Activated naive CD8-positive, alpha-beta T cell treated with anti-CD3 and anti-CD28 coated beads, Interleukin-2, amount 10 ng/mL, durations not matched to agents 7 days and 5 days (primary cell): ENCODE results near the gene GHRL. TPM values are rescaled to one million over a fixed set of nuclear protein-coding genes. Genes with fewer than 3 reads are reported as not detected.

Experiments
- ATAC-seq: fragments of 150-1000 bp; cut with Tn5 transposase; one replicate; pipeline ENCODE4 v1.10.0; 2021; ENCODE audit warnings: low read depth, moderate library complexity
- POLR2A ChIA-PET: fragments of 350-600 bp; sonication (Branson Sonifier 250); formaldehyde crosslinking; loops from one replicate; lab custom pipeline; 2021; ENCODE audit warnings: antibody characterized with exemption; lab: Charles Lee
- DNase-seq: peaks from one replicate; pipeline ENCODE4 v3.0.0; 2021
- H3K27ac Mint-ChIP-seq: one replicate; pipeline ENCODE4 v1.8.0; 2022; ENCODE audit warnings: mild to moderate bottlenecking, mixed read lengths
- H3K27me3 Mint-ChIP-seq: one replicate; pipeline ENCODE4 v1.8.0; 2022; ENCODE audit warnings: mild to moderate bottlenecking, moderate library complexity, mixed read lengths
- H3K36me3 Mint-ChIP-seq: one replicate; pipeline ENCODE4 v1.8.0; 2021; ENCODE audit warnings: mild to moderate bottlenecking, mixed read lengths
- H3K4me1 Mint-ChIP-seq: one replicate; pipeline ENCODE4 v1.8.0; 2021; ENCODE audit warnings: mixed read lengths
- H3K4me3 Mint-ChIP-seq: one replicate; pipeline ENCODE4 v1.8.0; 2022; ENCODE audit warnings: mild to moderate bottlenecking, moderate library complexity, mixed read lengths
- H3K9me3 Mint-ChIP-seq: one replicate; pipeline ENCODE4 v1.8.0; 2021; ENCODE audit warnings: mixed read lengths
- total RNA-seq, 2 experiments: library from RNA; stranded (reverse); gene quantifications; one replicate each; pipeline ENCODE4 v1.2.3, GENCODE V29; 2021

GHRL gene
- total RNA-seq, 2 experiments from 2014 or later = 0.53 to 0.94 TPM

GRCh38 chr3:10334042-10334441 is 41.3 kb upstream of the GHRL start:
- peaks cover 42% of the 10 kb centered on the region for H3K4me1 Mint-ChIP-seq
- no peaks in the 10 kb centered on the region for H3K9me3 Mint-ChIP-seq
- H3K36me3 Mint-ChIP-seq = no peaks in the 10 kb centered on the region
- POLR2A ChIA-PET = interaction anchor here (1.5 kb wide), 1 partner anchor 13 kb away, joined by 4 read pairs; the partner anchor contains the start of gene SEC13
- no peak for DNase-seq
- H3K27me3 Mint-ChIP-seq = peaks cover 13% of the 10 kb centered on the region
- no peak for ATAC-seq
- H3K27ac Mint-ChIP-seq = no peak overlapping the region
- H3K4me3 Mint-ChIP-seq = no peak overlapping the region

GRCh38 chr3:10333349-10333650 is 40.6 kb upstream of the GHRL start:
- Mint-ChIP-seq H3K27me3 (peaks cover 21% of the 10 kb centered on the region), H3K27ac (peak overlapping the region; percentile 68), H3K9me3 (no peaks in the 10 kb centered on the region), H3K36me3 (no peaks in the 10 kb centered on the region), H3K4me3 (no peak overlapping the region), H3K4me1 (peaks cover 37% of the 10 kb centered on the region)
- POLR2A ChIA-PET = no interaction called here
- peak; percentile 28 for ATAC-seq
- DNase-seq = no peak

GRCh38 chr3:10332481-10333348 is 40.0 kb upstream of the GHRL start:
- Mint-ChIP-seq H3K4me1 (peaks cover 35% of the 10 kb centered on the region), H3K9me3 (no peaks in the 10 kb centered on the region), H3K4me3 (peak overlapping the region; percentile 13), H3K27ac (peak overlapping the region; percentile 68), H3K36me3 (no peaks in the 10 kb centered on the region), H3K27me3 (peaks cover 25% of the 10 kb centered on the region)
- ATAC-seq = peak; percentile 64
- no peak for DNase-seq
- POLR2A ChIA-PET = no interaction called here

GRCh38 chr3:10331320-10331719 is 38.6 kb upstream of the GHRL start:
- Mint-ChIP-seq H3K27ac (no peak overlapping the region), H3K9me3 (no peaks in the 10 kb centered on the region), H3K36me3 (no peaks in the 10 kb centered on the region), H3K4me3 (no peak overlapping the region), H3K27me3 (peaks cover 33% of the 10 kb centered on the region), H3K4me1 (peaks cover 35% of the 10 kb centered on the region)
- ATAC-seq (no peak), DNase-seq (no peak)
- POLR2A ChIA-PET = no interaction called here

- Mint-ChIP-seq H3K4me1 (peaks cover 31% of the 10 kb centered on the region), H3K4me3 (no peak overlapping the region), H3K9me3 (no peaks in the 10 kb centered on the region), H3K27ac (no peak overlapping the region), H3K36me3 (no peaks in the 10 kb centered on the region), H3K27me3 (peaks cover 42% of the 10 kb centered on the region)
- POLR2A ChIA-PET = no interaction called here
- no peak for ATAC-seq
- DNase-seq = no peak
These were observed 37.6 kb upstream of the GHRL start for GRCh38 chr3:10330319-10330718.

- ATAC-seq = no peak
- H3K36me3 Mint-ChIP-seq = no peaks in the 10 kb centered on the region
- H3K4me1 Mint-ChIP-seq = peaks cover 23% of the 10 kb centered on the region
- H3K27me3 Mint-ChIP-seq = peaks cover 43% of the 10 kb centered on the region
- H3K4me3 Mint-ChIP-seq = no peak overlapping the region
- no peak for DNase-seq
- H3K9me3 Mint-ChIP-seq = no peaks in the 10 kb centered on the region
- no peak overlapping the region for H3K27ac Mint-ChIP-seq
- POLR2A ChIA-PET = no interaction called here
These were observed 36.8 kb upstream of the GHRL start for GRCh38 chr3:10329495-10330015.

GRCh38 chr3:10328460-10329071 is 35.8 kb upstream of the GHRL start:
- POLR2A ChIA-PET = no interaction called here
- DNase-seq (no peak), ATAC-seq (no peak)
- Mint-ChIP-seq H3K36me3 (no peaks in the 10 kb centered on the region), H3K27me3 (peaks cover 43% of the 10 kb centered on the region), H3K4me3 (no peak overlapping the region), H3K4me1 (peaks cover 15% of the 10 kb centered on the region), H3K9me3 (no peaks in the 10 kb centered on the region), H3K27ac (no peak overlapping the region)

- DNase-seq = no peak
- no peak for ATAC-seq
- Mint-ChIP-seq H3K36me3 (no peaks in the 10 kb centered on the region), H3K9me3 (no peaks in the 10 kb centered on the region), H3K27ac (no peak overlapping the region), H3K27me3 (peaks cover 43% of the 10 kb centered on the region), H3K4me1 (peaks cover 6% of the 10 kb centered on the region), H3K4me3 (no peak overlapping the region)
- POLR2A ChIA-PET = no interaction called here
These were observed 34.8 kb upstream of the GHRL start for GRCh38 chr3:10327592-10327991.

- H3K9me3 Mint-ChIP-seq = no peaks in the 10 kb centered on the region
- POLR2A ChIA-PET = no interaction called here
- no peak for ATAC-seq
- H3K4me1 Mint-ChIP-seq = peaks cover 17% of the 10 kb centered on the region
- H3K27ac Mint-ChIP-seq = peak overlapping the region; percentile 71
- DNase-seq = no peak
- peaks cover 4% of the 10 kb centered on the region for H3K36me3 Mint-ChIP-seq
- H3K4me3 Mint-ChIP-seq = no peak overlapping the region
- peaks cover 17% of the 10 kb centered on the region for H3K27me3 Mint-ChIP-seq
These were observed 29.6 kb upstream of the GHRL start for GRCh38 chr3:10322352-10322710.

GRCh38 chr3:10321630-10322351 is 29.0 kb upstream of the GHRL start:
- Mint-ChIP-seq H3K27ac (peak overlapping the region; percentile 71), H3K27me3 (peaks cover 16% of the 10 kb centered on the region), H3K4me1 (peaks cover 17% of the 10 kb centered on the region), H3K36me3 (peaks cover 4% of the 10 kb centered on the region), H3K4me3 (peak overlapping the region; percentile 94), H3K9me3 (no peaks in the 10 kb centered on the region)
- no peak for ATAC-seq
- no peak for DNase-seq
- POLR2A ChIA-PET = interaction anchor here (1.4 to 1.9 kb wide), 5 partner anchors 74 to 673 kb away, joined by 3 to 10 read pairs (median 4); partner anchors contain the start of genes ARPC4, CRELD1, MTMR14 and TATDN2

GRCh38 chr3:10320320-10320677 is 27.6 kb upstream of the GHRL start:
- Mint-ChIP-seq H3K4me1 (peaks cover 17% of the 10 kb centered on the region), H3K27ac (peak overlapping the region; percentile 85), H3K36me3 (peaks cover 4% of the 10 kb centered on the region), H3K9me3 (no peaks in the 10 kb centered on the region), H3K4me3 (peak overlapping the region; percentile 94), H3K27me3 (peaks cover 3% of the 10 kb centered on the region)
- POLR2A ChIA-PET = interaction anchor here (0.7 to 1.9 kb wide), 11 partner anchors 8 to 671 kb away, joined by 3 to 10 read pairs (median 4); partner anchors contain the start of genes ARPC4, CRELD1, MTMR14 and RPUSD3
- ATAC-seq = no peak
- DNase-seq = no peak

- no peak for DNase-seq
- Mint-ChIP-seq H3K36me3 (peaks cover 4% of the 10 kb centered on the region), H3K4me1 (peaks cover 17% of the 10 kb centered on the region), H3K4me3 (peak overlapping the region; percentile 94), H3K27ac (peak overlapping the region; percentile 85), H3K9me3 (no peaks in the 10 kb centered on the region), H3K27me3 (peaks cover 3% of the 10 kb centered on the region)
- POLR2A ChIA-PET = interaction anchor here (1.7 to 1.9 kb wide), 2 partner anchors 72 to 387 kb away, joined by 8 to 10 read pairs; partner anchors contain the start of gene TATDN2
- no peak for ATAC-seq
These were observed 27.1 kb upstream of the GHRL start for GRCh38 chr3:10319804-10320203.

- Mint-ChIP-seq H3K9me3 (no peaks in the 10 kb centered on the region), H3K4me3 (peak overlapping the region; percentile 81), H3K27ac (peak overlapping the region; percentile 67), H3K36me3 (peaks cover 4% of the 10 kb centered on the region), H3K4me1 (peaks cover 17% of the 10 kb centered on the region), H3K27me3 (no peaks in the 10 kb centered on the region)
- no peak for DNase-seq
- ATAC-seq = no peak
- POLR2A ChIA-PET = no interaction called here
These were observed 26.5 kb upstream of the GHRL start for GRCh38 chr3:10319251-10319650.
